Sigmoid colon (tissue), 7 donors: ENCODE measurements around the gene PPP2R2B. TPM values are rescaled to one million over a fixed set of nuclear protein-coding genes. Genes with fewer than 3 reads are reported as not detected.
"Not testable (repeated sequence)": the region's sequence is repeated elsewhere in the genome, so short reads cannot be mapped to it uniquely, and the experiment has no call there.

Source experiments
- DNase-seq: peaks from one replicate; pipeline ENCODE4 v3.0.0-alpha.2; 2019
- H3K27ac ChIP-seq, 4 donors: fragments of 200-600 bp; sonication (generic); one replicate each; pipeline ENCODE4 v1.5.1; 2016 to 2019; ENCODE audit warnings: mild to moderate bottlenecking in 1 of 4
- H3K27me3 ChIP-seq, 3 donors: fragments of 200-600 bp; sonication (generic); one replicate each; pipeline ENCODE4 v1.5.1; 2019; ENCODE audit warnings: mild to moderate bottlenecking in 1 of 3
- H3K36me3 ChIP-seq, 4 donors: fragments of 200-600 bp; sonication (generic); one replicate each; pipeline ENCODE4 v1.5.1; 2016 to 2019
- H3K4me1 ChIP-seq, 4 donors: fragments of 200-600 bp; sonication (generic); one replicate each; pipeline ENCODE4 v1.5.1; 2017 to 2019
- H3K4me3 ChIP-seq, 4 donors: fragments of 200-600 bp; sonication (generic); one replicate each; pipeline ENCODE4 v1.5.1; 2017 to 2019; ENCODE audit warnings: mild to moderate bottlenecking in 2 of 4, moderate library complexity in 1 of 4
- H3K9me3 ChIP-seq, 4 donors: fragments of 200-600 bp in 3 of 4; sonication (generic) in 3 of 4; one replicate each; pipeline versions ENCODE4 v1.5.1 to v1.6.1; 2013 to 2019
- EP300 ChIP-seq, 4 donors: sonication (generic); formaldehyde crosslinking; IDR thresholded peaks; one replicate each; pipeline ENCODE4 v1.6.1; 2017; ENCODE audit warnings: antibody characterized with exemption in 4 of 4
- POLR2A ChIP-seq, 2 donors: fragments of 450-650 bp; IDR thresholded peaks; one replicate each; pipeline ENCODE4 v1.6.1; 2016; ENCODE audit warnings: antibody characterized with exemption in 2 of 2, mild to moderate bottlenecking in 2 of 2, moderate library complexity in 2 of 2
- POLR2AphosphoS5 ChIP-seq, 4 donors: sonication (generic); formaldehyde crosslinking; IDR thresholded peaks; one replicate each; pipeline ENCODE4 v1.6.1; 2017; ENCODE audit warnings: antibody characterized with exemption in 4 of 4
- WGBS, 2 donors: extraction: QIAGEN DNeasy Blood & Tissue Kit; methylation state at CpG; one replicate each; pipeline ENCODE4 v1.1.7; 2013; 5-methylcytosine and 5-hydroxymethylcytosine counted together
- intact Hi-C: fragments of 100-400 bp; cut with DNase I; formaldehyde crosslinking; loops from one replicate; pipeline ENCODE4 v1.15.1; 2023
- polyA plus RNA-seq, 3 donors: library from polyadenylated mRNA; stranded (reverse); fragments of 200-250 nt; gene quantifications; one replicate each; pipeline ENCODE4 v1.2.3, GENCODE V29; 2013
- total RNA-seq, 4 donors: library from RNA; depleted of rRNA; stranded (reverse); fragments of >200 nt; gene quantifications; one replicate each; pipeline ENCODE4 v1.1.0, GENCODE V29; 2016
- TF ChIP-seq, protein P1 (sequence below), 4 experiments: fragments of 450-650 bp in 3 of 4; fragments of 200-600 bp in 1 of 4; IDR thresholded peaks; one replicate each; pipeline ENCODE4 v1.5.1; 2016 to 2019; ENCODE audit warnings: antibody characterized with exemption in 4 of 4, mild to moderate bottlenecking in 3 of 4, moderate library complexity in 2 of 4
- donor health status: healthy with polysubstance abuse.
- donor health status: Bipolar disorder and iron deficiency.
- donor health status: healthy.

PPP2R2B gene
- total and polyA plus RNA-seq, 7 donors = 0.60 to 19.6 (median 7.4) TPM; not detected in 1

DNA sequence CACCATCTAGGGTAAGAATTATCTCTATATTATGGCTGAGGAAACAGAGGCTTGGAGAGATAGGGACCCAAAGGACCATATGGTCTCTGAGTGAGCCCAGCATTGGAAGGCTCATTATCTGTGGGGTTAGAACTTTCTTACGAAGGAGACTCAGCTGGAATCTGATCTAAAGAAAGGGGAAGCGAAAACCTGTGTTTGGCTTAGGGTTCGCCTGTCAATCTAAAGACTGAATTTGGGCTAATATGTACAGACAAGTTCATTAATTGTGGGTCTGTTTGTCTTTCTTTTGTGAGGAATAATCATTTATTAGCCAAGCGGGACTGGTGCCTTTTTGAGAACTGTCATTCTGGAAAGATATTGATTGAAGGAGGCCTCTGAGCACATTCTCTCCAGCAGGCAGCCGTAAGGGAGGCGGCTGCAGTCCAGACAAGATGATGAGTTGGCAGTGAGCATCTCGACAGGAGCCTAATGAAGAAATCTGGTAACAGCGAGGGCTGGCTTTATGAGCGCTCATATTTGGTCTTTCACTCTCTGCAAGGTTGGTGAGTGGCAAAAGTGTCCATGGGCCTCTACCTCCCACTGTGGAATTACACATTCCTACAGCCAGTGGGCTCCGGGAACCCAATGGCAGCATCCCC is 258.4 kb downstream of the PPP2R2B start:
- Histone ChIP-seq H3K36me3 (no peaks in the 10 kb centered on the region), H3K27me3 (no peaks in the 10 kb centered on the region), H3K27ac (no peak overlapping the region), H3K4me3 (no peak overlapping the region), H3K4me1 (no peaks in the 10 kb centered on the region), H3K9me3 (peaks cover 0 to 3% (median 0%) of the 10 kb centered on the region in 4 donors)
- no peak for TF ChIP-seq POLR2A (IDR thresholded peaks at IDR 0.05)
- TF ChIP-seq POLR2AphosphoS5 (IDR thresholded peaks at IDR 0.05) = no peak
- 86 to 92% methylated on average over 10 of the region's 10 CpGs for WGBS, 2 donors
- intact Hi-C loops = no loop called here
- no peak for DNase-seq

DNA sequence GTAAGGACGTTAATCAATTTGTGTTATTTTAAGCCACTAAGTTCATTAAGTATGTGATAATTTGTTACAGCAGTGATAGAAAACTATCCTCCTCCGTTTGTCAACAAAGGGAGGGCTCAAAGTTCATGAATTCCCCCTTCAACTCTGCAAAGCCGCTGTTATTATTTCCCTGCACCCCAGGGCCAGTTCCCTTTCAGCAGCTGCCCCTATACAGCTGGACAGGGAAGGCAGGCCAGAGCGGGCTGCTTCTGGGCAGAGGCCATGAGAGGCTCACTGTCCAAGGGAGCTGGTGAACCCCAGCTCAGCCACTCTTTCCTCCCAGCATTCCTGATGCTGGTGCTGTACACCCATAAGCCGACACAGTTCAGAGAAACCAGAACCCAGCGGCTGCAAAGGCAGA is 260.1 kb downstream of the PPP2R2B start:
- 76 to 80% methylated on average over 6 of the region's 6 CpGs for WGBS, 2 donors
- H3K27me3 ChIP-seq = no peaks in the 10 kb centered on the region
- no peak overlapping the region for H3K4me3 ChIP-seq
- intact Hi-C loops = no loop called here
- no peaks in the 10 kb centered on the region for H3K4me1 ChIP-seq
- no peaks in the 10 kb centered on the region for H3K36me3 ChIP-seq
- no peak for DNase-seq
- no peak for TF ChIP-seq EP300 (IDR thresholded peaks at IDR 0.05)
- no peak for TF ChIP-seq POLR2A (IDR thresholded peaks at IDR 0.05)
- TF ChIP-seq, protein P1, sequence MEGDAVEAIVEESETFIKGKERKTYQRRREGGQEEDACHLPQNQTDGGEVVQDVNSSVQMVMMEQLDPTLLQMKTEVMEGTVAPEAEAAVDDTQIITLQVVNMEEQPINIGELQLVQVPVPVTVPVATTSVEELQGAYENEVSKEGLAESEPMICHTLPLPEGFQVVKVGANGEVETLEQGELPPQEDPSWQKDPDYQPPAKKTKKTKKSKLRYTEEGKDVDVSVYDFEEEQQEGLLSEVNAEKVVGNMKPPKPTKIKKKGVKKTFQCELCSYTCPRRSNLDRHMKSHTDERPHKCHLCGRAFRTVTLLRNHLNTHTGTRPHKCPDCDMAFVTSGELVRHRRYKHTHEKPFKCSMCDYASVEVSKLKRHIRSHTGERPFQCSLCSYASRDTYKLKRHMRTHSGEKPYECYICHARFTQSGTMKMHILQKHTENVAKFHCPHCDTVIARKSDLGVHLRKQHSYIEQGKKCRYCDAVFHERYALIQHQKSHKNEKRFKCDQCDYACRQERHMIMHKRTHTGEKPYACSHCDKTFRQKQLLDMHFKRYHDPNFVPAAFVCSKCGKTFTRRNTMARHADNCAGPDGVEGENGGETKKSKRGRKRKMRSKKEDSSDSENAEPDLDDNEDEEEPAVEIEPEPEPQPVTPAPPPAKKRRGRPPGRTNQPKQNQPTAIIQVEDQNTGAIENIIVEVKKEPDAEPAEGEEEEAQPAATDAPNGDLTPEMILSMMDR (IDR thresholded peaks at IDR 0.05) = no peak
- no peak for TF ChIP-seq POLR2AphosphoS5 (IDR thresholded peaks at IDR 0.05)
- peaks cover 0 to 3% (median 0%) of the 10 kb centered on the region in 4 donors for H3K9me3 ChIP-seq
- no peak overlapping the region for H3K27ac ChIP-seq

GRCh38 chr5:146609731-146610130 is 268.8 kb downstream of the PPP2R2B start:
- intact Hi-C loops = not testable (repeated sequence)

DNA sequence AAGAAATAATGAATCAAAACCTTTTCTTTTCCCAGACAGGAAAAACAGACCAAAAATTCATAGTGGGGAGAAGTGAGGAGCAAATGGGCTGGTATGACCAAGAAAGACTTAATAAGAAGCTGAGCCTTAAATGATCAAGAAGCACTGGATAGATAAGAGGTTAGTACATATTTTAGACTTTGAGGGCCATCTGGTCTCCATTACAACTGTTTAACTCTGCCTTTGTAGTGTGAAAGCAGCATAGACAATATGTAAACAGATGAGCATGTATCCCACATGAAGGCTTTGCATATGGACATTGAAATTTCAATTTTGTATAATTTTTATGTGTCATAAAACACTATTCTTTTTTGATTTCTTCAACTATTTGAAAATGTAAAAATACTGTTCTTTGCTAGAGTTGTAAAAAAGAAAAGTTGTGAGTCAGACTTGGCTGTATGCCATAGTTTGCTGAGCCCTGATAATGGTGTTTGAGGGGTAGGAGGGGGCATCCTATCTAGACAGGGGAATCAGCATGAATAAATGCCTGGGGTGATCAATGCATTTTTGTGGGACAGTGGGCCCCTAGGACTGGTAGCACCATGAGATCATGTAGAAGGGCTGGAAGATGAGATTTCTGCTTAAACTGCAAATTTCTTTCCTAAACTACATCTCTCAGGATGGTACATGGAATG is 270.8 kb downstream of the PPP2R2B start:
- no peak for DNase-seq
- H3K4me3 ChIP-seq = no peak overlapping the region
- no peaks in the 10 kb centered on the region for H3K4me1 ChIP-seq
- intact Hi-C loops = no loop called here
- no peaks in the 10 kb centered on the region for H3K9me3 ChIP-seq
- H3K27me3 ChIP-seq = no peaks in the 10 kb centered on the region
- no peak overlapping the region for H3K27ac ChIP-seq
- H3K36me3 ChIP-seq = no peaks in the 10 kb centered on the region
- TF ChIP-seq POLR2A (IDR thresholded peaks at IDR 0.05) (no peak), EP300 (IDR thresholded peaks at IDR 0.05) (no peak)

More at GRCh38 chr5:146609731-146610130, 268.8 kb downstream of the PPP2R2B start:
- not testable (repeated sequence) for H3K27me3 ChIP-seq, H3K9me3 ChIP-seq, H3K4me3 ChIP-seq, H3K36me3 ChIP-seq, DNase-seq, H3K27ac ChIP-seq, H3K4me1 ChIP-seq
- 3 to 34% methylated on average over 6 to 7 of the region's 17 CpGs for WGBS, 2 donors

- Histone ChIP-seq H3K4me3 (no peak overlapping the region), H3K36me3 (no peaks in the 10 kb centered on the region), H3K27me3 (no peaks in the 10 kb centered on the region)
Measured at GRCh38 chr5:146606893-146607292, 271.7 kb downstream of the PPP2R2B start.

GRCh38 chr5:146600376-146600775 is 278.2 kb downstream of the PPP2R2B start:
- H3K4me1 ChIP-seq = no peaks in the 10 kb centered on the region
- no peaks in the 10 kb centered on the region for H3K36me3 ChIP-seq
- 93% methylated on average over 5 of the region's 5 CpGs for WGBS, 2 donors
- DNase-seq = no peak
- intact Hi-C loops = no loop called here
- H3K9me3 ChIP-seq = no peaks in the 10 kb centered on the region
- no peak for TF ChIP-seq POLR2AphosphoS5 (IDR thresholded peaks at IDR 0.05)
- TF ChIP-seq EP300 (IDR thresholded peaks at IDR 0.05) = no peak
- no peak overlapping the region for H3K27ac ChIP-seq
- H3K4me3 ChIP-seq = no peak overlapping the region
- H3K27me3 ChIP-seq = no peaks in the 10 kb centered on the region

More at GRCh38 chr5:146606893-146607292, 271.7 kb downstream of the PPP2R2B start:
- no peak for DNase-seq
- Histone ChIP-seq H3K9me3 (no peaks in the 10 kb centered on the region), H3K27ac (no peak overlapping the region), H3K4me1 (no peaks in the 10 kb centered on the region)
- WGBS, 2 donors = 91 to 93% methylated on average over 11 of the region's 11 CpGs
- intact Hi-C loops = no loop called here
- TF ChIP-seq, protein P1 (IDR thresholded peaks at IDR 0.05) = no peak
- TF ChIP-seq POLR2AphosphoS5 (IDR thresholded peaks at IDR 0.05) (no peak), POLR2A (IDR thresholded peaks at IDR 0.05) (no peak), EP300 (IDR thresholded peaks at IDR 0.05) (no peak)
